Panc1 (cell line): ENCODE results near the gene TMEM126B. TPM values are rescaled to one million over a fixed set of nuclear protein-coding genes. Genes with fewer than 3 reads are reported as not detected.
"Not testable (repeated sequence)": the region's sequence is repeated elsewhere in the genome, so short reads cannot be mapped to it uniquely, and the experiment has no call there.

Experiments
- ATAC-seq: fragments of 200-7000 bp; cut with Tn5 transposase; 2 replicates; pipeline ENCODE4 v1.9.1; 2020; ENCODE audit warnings: mild to moderate bottlenecking, moderate library complexity
- BruUV-seq: library from RNA; stranded (reverse); fragments of 400-500 nt; replicated peaks from 2 replicates; lab custom pipeline; 2021; lab: Mats Ljungman, UMichigan
- CTCF ChIA-PET: fragments of 300-600 bp; sonication (Branson Sonifier 250); formaldehyde crosslinking; loops from one replicate; lab custom pipeline; 2022; ENCODE audit warnings: antibody characterized with exemption; lab: Charles Lee
- POLR2A ChIA-PET: fragments of 300-600 bp; sonication (Branson Sonifier 250); formaldehyde crosslinking; loops from one replicate; lab custom pipeline; 2022; ENCODE audit warnings: antibody characterized with exemption; lab: Charles Lee
- DNase-seq: peaks from one replicate; pipeline ENCODE4 v3.0.0-alpha.2; 2010; ENCODE audit warnings: low read depth, low spot score
- H3K27ac ChIP-seq: 2 replicates; pipeline ENCODE4 v1.5.1; 2011; ENCODE audit warnings: mild to moderate bottlenecking, low read length, inconsistent platforms
- H3K27me3 ChIP-seq: fragments of 200-500 bp; sonication (Bioruptor generic); 2 replicates; pipeline ENCODE4 v1.6.0; 2014; ENCODE audit warnings: low read length, inconsistent platforms; ENCODE audit not compliant: control insufficient read depth, insufficient read depth
- H3K36me3 ChIP-seq: fragments of 200-500 bp; sonication (Bioruptor generic); 2 replicates; pipeline ENCODE4 v1.5.1; 2014; ENCODE audit warnings: inconsistent platforms, mild to moderate bottlenecking, low read length, moderate library complexity; ENCODE audit not compliant: control insufficient read depth, insufficient read depth
- H3K4me1 ChIP-seq: 2 replicates; pipeline ENCODE4 v1.5.1; 2011; ENCODE audit warnings: inconsistent platforms, mild to moderate bottlenecking, low read length, moderate library complexity; ENCODE audit not compliant: control insufficient read depth, insufficient read depth
- H3K4me3 ChIP-seq, 2 experiments: 2 replicates each; pipeline ENCODE4 v1.5.1; 2011 to 2012; ENCODE audit warnings: low read depth in 2 of 2, low read length in 2 of 2, mild to moderate bottlenecking in 2 of 2, inconsistent platforms in 1 of 2, moderate library complexity in 1 of 2
- H3K9me3 ChIP-seq: fragments of 200-500 bp; sonication (Bioruptor generic); 2 replicates; pipeline ENCODE4 v1.5.1; 2014; ENCODE audit warnings: low read depth, mild to moderate bottlenecking, inconsistent platforms, low read length, moderate library complexity; ENCODE audit not compliant: control insufficient read depth, insufficient read depth
- CTCF ChIP-seq: fragments of 450-650 bp; IDR thresholded peaks from 2 replicates; pipeline ENCODE4 v1.5.1; 2017; ENCODE audit warnings: mild to moderate bottlenecking
- POLR2AphosphoS5 ChIP-seq: IDR thresholded peaks from 2 replicates; pipeline ENCODE4 v1.6.1; 2012; ENCODE audit warnings: mild to moderate bottlenecking, low read depth, low read length, moderate library complexity
- REST ChIP-seq, 2 experiments: IDR thresholded peaks; 2 replicates each; pipeline ENCODE4 v1.6.1; 2011 to 2012; ENCODE audit warnings: low read depth in 2 of 2, control low read depth in 1 of 2, low read length in 1 of 2, mild to moderate bottlenecking in 1 of 2, moderate library complexity in 1 of 2; ENCODE audit not compliant: insufficient read depth in 1 of 2
- SIN3A ChIP-seq: IDR thresholded peaks from 2 replicates; pipeline ENCODE4 v1.6.1; 2012; ENCODE audit warnings: low read depth, mild to moderate bottlenecking, low read length, moderate library complexity, borderline replicate concordance; ENCODE audit not compliant: insufficient read depth
- TCF7L2 ChIP-seq: IDR thresholded peaks from 2 replicates; pipeline ENCODE4 v1.6.1; 2011; ENCODE audit warnings: mild to moderate bottlenecking, low read depth, low read length, inconsistent platforms
- in situ Hi-C: cut with HindIII; loops from 2 replicates; pipeline ENCODE4 v1.10.0; 2016; ENCODE audit warnings: low sequenced_read_pairs, low pct_unique_long_range_greater_than_20kb
- intact Hi-C: fragments of 100-400 bp; cut with micrococcal nuclease; formaldehyde crosslinking; loops from one replicate; pipeline ENCODE4 v1.10.0; 2022; ENCODE audit not compliant: unreplicated experiment
- total RNA-seq: library from RNA; stranded (reverse); gene quantifications from one replicate; pipeline ENCODE4 v1.2.1, GENCODE V29; 2021; ENCODE audit not compliant: unreplicated experiment

TMEM126B gene
- total RNA-seq, 1 experiment from 2014 or later = 106 TPM

GRCh38 chr11:85602526-85603213 is 25.7 kb upstream of the TMEM126B start:
- H3K27me3 ChIP-seq = no peaks in the 10 kb centered on the region
- in situ Hi-C loops (no loop called here), intact Hi-C loops (no loop called here)
- no TSS peak for BruUV-seq
- H3K9me3 ChIP-seq = no peaks in the 10 kb centered on the region
- no peaks in the 10 kb centered on the region for H3K36me3 ChIP-seq
- ChIA-PET CTCF (no interaction called here), POLR2A (no interaction called here)
- H3K4me3 ChIP-seq = no peak overlapping the region
- H3K27ac ChIP-seq = no peak overlapping the region
- DNase-seq (no peak), ATAC-seq (no peak)
- no peaks in the 10 kb centered on the region for H3K4me1 ChIP-seq
- TF ChIP-seq POLR2AphosphoS5 (no peak), CTCF (no peak), TCF7L2 (no peak), REST (IDR thresholded peaks at IDR 0.05; ENCODE audit: insufficient read depth in 1 of 2, low read depth in 2 of 2, low read length in 1 of 2) (no peak), SIN3A (no peak)

GRCh38 chr11:85603220-85603619 is 25.2 kb upstream of the TMEM126B start:
- ATAC-seq = no peak
- intact Hi-C loops (no loop called here), in situ Hi-C loops (no loop called here)
- Histone ChIP-seq H3K4me3 (no peak overlapping the region), H3K9me3 (no peaks in the 10 kb centered on the region), H3K27me3 (no peaks in the 10 kb centered on the region), H3K4me1 (no peaks in the 10 kb centered on the region), H3K36me3 (no peaks in the 10 kb centered on the region), H3K27ac (no peak overlapping the region)
- no peak for TF ChIP-seq REST (IDR thresholded peaks at IDR 0.05; ENCODE audit: insufficient read depth in 1 of 2, low read depth in 2 of 2, low read length in 1 of 2)
- no peak for TF ChIP-seq CTCF
- TF ChIP-seq SIN3A = no peak
- TF ChIP-seq POLR2AphosphoS5 = no peak
- no peak for TF ChIP-seq TCF7L2
- no TSS peak for BruUV-seq
- no peak for DNase-seq
- CTCF ChIA-PET = no interaction called here
- POLR2A ChIA-PET = no interaction called here

- H3K4me3 ChIP-seq, intact Hi-C loops, H3K4me1 ChIP-seq, CTCF ChIA-PET, DNase-seq, POLR2A ChIA-PET, H3K27ac ChIP-seq, in situ Hi-C loops, H3K27me3 ChIP-seq, H3K9me3 ChIP-seq, BruUV-seq, H3K36me3 ChIP-seq, ATAC-seq: not testable (repeated sequence)
Observed at GRCh38 chr11:85606237-85606636, 22.2 kb upstream of the TMEM126B start.
